GM06990 (cell line): ENCODE results near the gene DYNLT1.
"Not testable (repeated sequence)": the region's sequence is repeated elsewhere in the genome, so short reads cannot be mapped to it uniquely, and the experiment has no call there.

Source experiments
- DNase-seq: peaks from one replicate; pipeline ENCODE4 v3.0.0-alpha.2; 2011; ENCODE audit not compliant: insufficient read length; ENCODE audit errors: extremely low read depth
- H3K27me3 ChIP-seq: replicated peaks from 2 replicates; pipeline ENCODE4 v1.6.0; 2011; ENCODE audit warnings: low read length; ENCODE audit not compliant: control insufficient read depth, insufficient read depth
- H3K36me3 ChIP-seq: 2 replicates; pipeline ENCODE4 v1.5.1; 2011; ENCODE audit warnings: low read length; ENCODE audit not compliant: control insufficient read depth, insufficient read depth
- H3K4me3 ChIP-seq: replicated peaks from 2 replicates; pipeline ENCODE4 v1.5.1; 2011; ENCODE audit warnings: low read depth, mild to moderate bottlenecking, control low read depth, low read length
- CTCF ChIP-seq: IDR thresholded peaks from 2 replicates; pipeline ENCODE4 v1.5.1; 2011; ENCODE audit warnings: low read length, control low read depth, mild to moderate bottlenecking, inconsistent platforms; ENCODE audit not compliant: insufficient read depth, poor library complexity, severe bottlenecking

The DYNLT1 gene

GRCh38 chr6:158634695-158635426, 9.7 kb downstream of the DYNLT1 start:
- Histone ChIP-seq H3K4me3 (no peak overlapping the region), H3K36me3 (peaks cover 18% of the 10 kb centered on the region), H3K27me3 (no peaks in the 10 kb centered on the region)
- no peak for DNase-seq
- no peak for TF ChIP-seq CTCF

GRCh38 chr6:158633127-158633526, 11.4 kb downstream of the DYNLT1 start:
- DNase-seq, result no peak
- peaks cover 23% of the 10 kb centered on the region for H3K36me3 ChIP-seq

GRCh38 chr6:158632538-158633119, 11.9 kb downstream of the DYNLT1 start:
- DNase-seq, H3K4me3 ChIP-seq, H3K27me3 ChIP-seq: not testable (repeated sequence)
- peaks cover 26% of the 10 kb centered on the region for H3K36me3 ChIP-seq

More at GRCh38 chr6:158633127-158633526, 11.4 kb downstream of the DYNLT1 start:
- H3K27me3 ChIP-seq, result no peaks in the 10 kb centered on the region
- TF ChIP-seq CTCF, result no peak
- H3K4me3 ChIP-seq, result no peak overlapping the region

GRCh38 chr6:158631678-158632537, 12.6 kb downstream of the DYNLT1 start:
- Histone ChIP-seq H3K27me3 (no peaks in the 10 kb centered on the region), H3K4me3 (no peak overlapping the region), H3K36me3 (peaks cover 27% of the 10 kb centered on the region)
- DNase-seq, result no peak
- TF ChIP-seq CTCF, result no peak

GRCh38 chr6:158630938-158631616, 13.5 kb downstream of the DYNLT1 start:
- TF ChIP-seq CTCF, result no peak
- Histone ChIP-seq H3K4me3 (no peak overlapping the region), H3K27me3 (no peaks in the 10 kb centered on the region), H3K36me3 (peaks cover 26% of the 10 kb centered on the region)
- DNase-seq, result no peak
